NCI-H82 treated with DMSO at 0.1 percent for 48 hours (cell line): ENCODE data around the gene BIRC2.

Experiments used
- DNase-seq: peaks from one replicate; lab custom pipeline; 2025; ENCODE audit not compliant: unreplicated experiment; lab: John Stamatoyannopoulos, UW

The BIRC2 gene

GRCh38 chr11:102399189-102399588 lies 52.2 kb downstream of the BIRC2 start:
- DNase-seq, result no peak

GRCh38 chr11:102400603-102401002 lies 53.6 kb downstream of the BIRC2 start:
- DNase-seq, result no peak

GRCh38 chr11:102401905-102402304 lies 54.9 kb downstream of the BIRC2 start:
- no peak for DNase-seq

GRCh38 chr11:102402548-102402947 lies 55.5 kb downstream of the BIRC2 start:
- DNase-seq, result no peak

- DNase-seq, result no peak
These were observed 58.5 kb downstream of the BIRC2 start for GRCh38 chr11:102405501-102405900.

- DNase-seq, result no peak
These were observed 59.1 kb downstream of the BIRC2 start for GRCh38 chr11:102406099-102406498.

- no peak for DNase-seq
These were observed 60.9 kb downstream of the BIRC2 start for GRCh38 chr11:102407901-102408300.

- DNase-seq, result no peak
These were observed 61.3 kb downstream of the BIRC2 start for GRCh38 chr11:102408339-102408738.

- DNase-seq, result no peak
These were observed 63.4 kb downstream of the BIRC2 start for GRCh38 chr11:102410382-102410784.

GRCh38 chr11:102411142-102411541 lies 64.1 kb downstream of the BIRC2 start:
- DNase-seq, result no peak

- no peak for DNase-seq
These were observed 66.5 kb downstream of the BIRC2 start for GRCh38 chr11:102413497-102413896.

GRCh38 chr11:102414559-102414958 lies 67.5 kb downstream of the BIRC2 start:
- DNase-seq, result no peak

GRCh38 chr11:102415304-102415916 lies 68.4 kb downstream of the BIRC2 start:
- no peak for DNase-seq

GRCh38 chr11:102416976-102417375 lies 70.0 kb downstream of the BIRC2 start:
- no peak for DNase-seq

- no peak for DNase-seq
These were observed 72.2 kb downstream of the BIRC2 start for GRCh38 chr11:102419181-102419580.

- DNase-seq, result no peak
These were observed 73.5 kb downstream of the BIRC2 start for GRCh38 chr11:102420547-102420946.

- DNase-seq, result peak; percentile 44
These were observed 74.2 kb downstream of the BIRC2 start for GRCh38 chr11:102421261-102421660.

GRCh38 chr11:102422817-102423712 lies 76.1 kb downstream of the BIRC2 start:
- peak; percentile 22 for DNase-seq

- no peak for DNase-seq
These were observed 76.9 kb downstream of the BIRC2 start for GRCh38 chr11:102423936-102424335.

- no peak for DNase-seq
These were observed 79.0 kb downstream of the BIRC2 start for GRCh38 chr11:102426000-102426399.

GRCh38 chr11:102426570-102426969 lies 79.6 kb downstream of the BIRC2 start:
- DNase-seq, result no peak

- no peak for DNase-seq
These were observed 80.1 kb downstream of the BIRC2 start for GRCh38 chr11:102427068-102427467.
